Esophagus muscularis mucosa (tissue), 4 donors: ENCODE results near the gene PSAP. TPM values are rescaled to one million over a fixed set of nuclear protein-coding genes. Genes with fewer than 3 reads are reported as not detected.

ENCODE experiments used
- DNase-seq: peaks from one replicate; pipeline ENCODE4 v3.0.0-alpha.2; 2017; ENCODE audit errors: extremely low spot score
- H3K27ac ChIP-seq, 4 donors: fragments of 200-600 bp; sonication (generic); replicated peaks in 1 of 4; 1 replicate in 3 of 4; 2 replicates in 1 of 4; pipeline ENCODE4 v1.5.1; 2016 to 2019; ENCODE audit warnings: mild to moderate bottlenecking in 1 of 4
- H3K27me3 ChIP-seq, 4 donors: fragments of 200-600 bp; sonication (generic); one replicate each; pipeline versions ENCODE4 v1.5.1 to v1.6.0; 2016 to 2019
- H3K36me3 ChIP-seq, 4 donors: fragments of 200-600 bp; sonication (generic); one replicate each; pipeline ENCODE4 v1.5.1; 2016 to 2019
- H3K4me1 ChIP-seq, 4 donors: fragments of 200-600 bp; sonication (generic); one replicate each; pipeline ENCODE4 v1.5.1; 2016 to 2019
- H3K4me3 ChIP-seq, 4 donors: fragments of 200-600 bp; sonication (generic); 1 replicate in 2 of 4; 2 replicates in 2 of 4; pipeline ENCODE4 v1.5.1; 2016 to 2019; ENCODE audit warnings: mild to moderate bottlenecking in 4 of 4, moderate library complexity in 1 of 4
- H3K9me3 ChIP-seq, 4 donors: fragments of 200-600 bp; sonication (generic); 1 replicate in 3 of 4; 2 replicates in 1 of 4; pipeline ENCODE4 v1.5.1; 2016 to 2019
- EP300 ChIP-seq: sonication (generic); formaldehyde crosslinking; IDR thresholded peaks from one replicate; pipeline ENCODE4 v1.6.1; 2017; ENCODE audit warnings: antibody characterized with exemption
- POLR2A ChIP-seq: fragments of 450-650 bp; IDR thresholded peaks from one replicate; pipeline ENCODE4 v1.6.1; 2017; ENCODE audit warnings: antibody characterized with exemption, moderate library complexity, mild to moderate bottlenecking, low read depth
- POLR2AphosphoS5 ChIP-seq, 2 donors: sonication (generic); formaldehyde crosslinking; IDR thresholded peaks; one replicate each; pipeline ENCODE4 v1.6.1; 2017; ENCODE audit warnings: antibody characterized with exemption in 2 of 2
- WGBS: methylation state at CpG from one replicate; pipeline ENCODE4 v1.1.5; 2018; 5-methylcytosine and 5-hydroxymethylcytosine counted together
- intact Hi-C: fragments of 100-400 bp; cut with DNase I; formaldehyde crosslinking; loops from one replicate; pipeline ENCODE4 v1.15.1; 2023
- total RNA-seq, 4 donors: library from RNA; depleted of rRNA; stranded (reverse); fragments of >200 nt; gene quantifications; one replicate each; pipeline versions ENCODE4 v1.1.0 to v1.2.1, GENCODE V29; 2016
- TF ChIP-seq, protein P1 (sequence below), 3 experiments: fragments of 200-600 bp in 2 of 3; fragments of 450-650 bp in 1 of 3; sonication (generic) in 2 of 3; IDR thresholded peaks; one replicate each; pipeline ENCODE4 v1.5.1; 2017 to 2019; ENCODE audit warnings: antibody characterized with exemption in 3 of 3, mild to moderate bottlenecking in 2 of 3, moderate library complexity in 1 of 3

The PSAP gene
- total RNA-seq, 4 donors from 2014 or later = 537 to 740 (median 698) TPM

DNA sequence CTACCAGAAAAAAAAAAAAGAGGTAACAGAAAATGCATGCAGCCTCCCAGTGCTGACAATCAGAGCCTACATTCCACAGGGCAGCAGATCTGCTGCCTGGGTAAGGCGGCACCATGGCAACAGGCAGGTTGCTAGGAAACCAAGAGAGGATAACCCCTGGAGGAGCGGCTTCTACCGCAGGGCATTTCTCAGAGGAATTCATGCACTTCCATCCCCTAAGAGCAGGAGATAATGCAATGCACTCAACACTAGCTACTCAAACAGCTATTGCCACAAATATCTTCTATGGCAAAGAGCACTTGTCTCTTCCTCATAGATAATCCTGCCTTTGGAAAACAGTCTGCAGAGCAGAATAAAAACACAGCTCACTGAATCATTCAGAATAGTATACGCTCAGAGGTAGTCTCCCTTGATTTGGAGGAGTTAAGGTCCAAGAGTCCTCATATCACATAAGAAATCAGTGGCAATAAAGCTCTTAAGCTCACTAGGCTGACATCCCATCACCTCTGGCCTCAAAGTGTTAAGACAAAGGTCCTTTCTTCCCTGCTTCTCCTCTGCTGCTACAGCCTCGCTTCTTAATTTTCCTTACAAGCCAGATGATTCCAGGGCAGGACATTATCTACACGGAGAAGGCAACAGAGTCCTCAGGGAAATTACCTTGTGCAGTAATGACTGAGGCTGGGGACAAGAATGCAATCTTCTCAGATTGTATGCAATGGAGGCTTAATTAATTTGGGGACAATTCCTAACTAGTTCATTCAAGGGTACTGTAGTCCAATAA is 10.7 kb downstream of the PSAP start:
- 18% methylated on average over 6 of the region's 6 CpGs for WGBS
- no peak for TF ChIP-seq POLR2AphosphoS5 (IDR thresholded peaks at IDR 0.05)
- TF ChIP-seq EP300 = no peak
- no peak for TF ChIP-seq POLR2A
- TF ChIP-seq, protein P1, sequence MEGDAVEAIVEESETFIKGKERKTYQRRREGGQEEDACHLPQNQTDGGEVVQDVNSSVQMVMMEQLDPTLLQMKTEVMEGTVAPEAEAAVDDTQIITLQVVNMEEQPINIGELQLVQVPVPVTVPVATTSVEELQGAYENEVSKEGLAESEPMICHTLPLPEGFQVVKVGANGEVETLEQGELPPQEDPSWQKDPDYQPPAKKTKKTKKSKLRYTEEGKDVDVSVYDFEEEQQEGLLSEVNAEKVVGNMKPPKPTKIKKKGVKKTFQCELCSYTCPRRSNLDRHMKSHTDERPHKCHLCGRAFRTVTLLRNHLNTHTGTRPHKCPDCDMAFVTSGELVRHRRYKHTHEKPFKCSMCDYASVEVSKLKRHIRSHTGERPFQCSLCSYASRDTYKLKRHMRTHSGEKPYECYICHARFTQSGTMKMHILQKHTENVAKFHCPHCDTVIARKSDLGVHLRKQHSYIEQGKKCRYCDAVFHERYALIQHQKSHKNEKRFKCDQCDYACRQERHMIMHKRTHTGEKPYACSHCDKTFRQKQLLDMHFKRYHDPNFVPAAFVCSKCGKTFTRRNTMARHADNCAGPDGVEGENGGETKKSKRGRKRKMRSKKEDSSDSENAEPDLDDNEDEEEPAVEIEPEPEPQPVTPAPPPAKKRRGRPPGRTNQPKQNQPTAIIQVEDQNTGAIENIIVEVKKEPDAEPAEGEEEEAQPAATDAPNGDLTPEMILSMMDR (IDR thresholded peaks at IDR 0.05) = no peak
- no peaks in the 10 kb centered on the region for H3K36me3 ChIP-seq
- intact Hi-C loops = no loop called here
- H3K4me1 ChIP-seq = peaks cover 76 to 95% (median 90%) of the 10 kb centered on the region in 4 donors
- H3K27me3 ChIP-seq = no peaks in the 10 kb centered on the region
- no peak for DNase-seq
- H3K9me3 ChIP-seq = no peaks in the 10 kb centered on the region
- H3K27ac ChIP-seq = peak overlapping the region in 3 of 4 donors; percentile 20 to 76 (median 32)
- H3K4me3 ChIP-seq = no peak overlapping the region

DNA sequence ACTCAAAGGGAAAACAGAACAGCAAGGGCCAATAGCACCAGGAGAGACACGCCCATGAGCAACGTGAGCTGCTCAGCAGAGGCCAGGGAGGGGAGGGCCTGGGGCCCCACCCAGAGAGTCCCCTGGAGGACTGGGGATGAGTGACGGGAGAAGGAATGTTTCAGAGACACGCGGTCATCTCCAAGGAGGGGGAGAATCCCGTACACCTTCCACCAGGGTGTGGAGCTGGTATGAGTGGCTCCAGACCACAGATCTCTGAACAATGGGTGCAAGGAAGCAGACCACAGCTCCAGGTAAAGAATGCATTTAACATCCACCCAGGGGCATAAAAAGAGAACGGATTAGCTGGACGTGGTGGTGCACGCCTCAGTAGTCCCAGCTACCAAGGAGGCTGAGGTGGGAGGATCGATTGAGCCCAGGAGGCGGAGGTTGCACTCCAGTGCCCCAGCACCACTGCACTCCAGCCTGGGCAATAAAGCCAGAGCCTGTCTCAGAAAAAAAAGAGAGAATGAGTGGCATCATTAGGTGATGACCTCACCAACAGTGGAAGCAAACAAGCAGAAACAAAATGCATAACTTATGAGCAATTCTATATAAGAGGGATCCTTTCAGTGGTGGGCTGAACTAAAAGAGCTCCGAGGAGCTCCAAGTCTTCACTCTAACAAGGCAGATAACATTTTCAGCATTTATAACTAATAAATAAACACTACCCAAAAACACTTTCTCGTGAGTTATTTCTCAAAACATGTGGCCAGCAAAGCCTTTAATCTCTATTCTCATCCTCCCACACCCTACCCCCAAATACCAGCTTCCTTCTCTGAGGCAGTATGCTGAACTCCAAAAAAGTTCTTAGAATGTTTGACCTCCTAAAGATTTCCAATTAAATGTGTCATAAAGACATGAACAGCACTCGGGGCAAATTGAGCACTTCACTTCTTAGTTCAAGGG is 12.5 kb downstream of the PSAP start:
- no peak for DNase-seq
- no peaks in the 10 kb centered on the region for H3K27me3 ChIP-seq
- H3K36me3 ChIP-seq = peaks cover 0 to 9% (median 7%) of the 10 kb centered on the region in 4 donors
- peak overlapping the region; percentile 20 to 76 (median 69) for H3K27ac ChIP-seq
- H3K4me3 ChIP-seq = no peak overlapping the region
- intact Hi-C loops = no loop called here
- peaks cover 78 to 94% (median 92%) of the 10 kb centered on the region in 4 donors for H3K4me1 ChIP-seq
- H3K9me3 ChIP-seq = no peaks in the 10 kb centered on the region
- WGBS = 64% methylated on average over 14 of the region's 14 CpGs
- TF ChIP-seq POLR2A = no peak
- TF ChIP-seq POLR2AphosphoS5 (IDR thresholded peaks at IDR 0.05) = no peak
- TF ChIP-seq, protein P1 (IDR thresholded peaks at IDR 0.05) = no peak
- no peak for TF ChIP-seq EP300

DNA sequence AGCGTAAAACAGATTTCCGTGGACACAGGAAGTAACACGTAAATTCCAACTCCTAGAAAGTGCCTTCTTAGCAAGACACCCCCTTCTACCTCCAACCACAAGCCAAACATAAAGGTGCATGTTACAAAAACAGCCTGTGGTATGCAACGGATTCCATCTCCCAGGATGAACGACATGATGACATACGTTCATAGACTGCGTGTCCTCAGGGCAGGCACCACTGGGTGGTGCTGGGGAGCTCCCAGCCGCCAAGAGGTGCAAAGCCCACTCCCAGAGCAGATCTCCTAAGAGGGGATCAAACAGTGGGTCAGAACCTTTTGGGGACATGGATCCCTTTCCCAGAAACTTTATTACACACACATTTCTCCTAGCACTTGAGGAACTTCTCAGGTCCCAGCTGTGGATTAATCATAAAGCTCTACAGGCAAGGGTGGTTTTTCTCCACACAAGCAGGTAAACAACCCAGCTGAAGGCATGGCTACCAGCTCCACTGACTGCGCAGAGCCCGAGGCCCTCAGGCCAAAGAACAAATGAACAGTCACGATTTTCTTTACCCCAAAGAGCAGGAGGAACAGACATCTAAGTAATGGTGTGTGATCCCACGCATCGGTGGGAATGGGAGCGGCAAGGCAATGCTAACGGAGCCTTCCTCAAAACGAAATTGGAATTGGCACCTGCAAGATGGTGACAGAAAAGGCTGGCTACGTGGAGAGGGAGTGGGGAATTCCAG is 13.8 kb downstream of the PSAP start:
- no peaks in the 10 kb centered on the region for H3K9me3 ChIP-seq
- no peak overlapping the region for H3K4me3 ChIP-seq
- no peak for DNase-seq
- 70% methylated on average over 17 of the region's 17 CpGs for WGBS
- peaks cover 0 to 21% (median 12%) of the 10 kb centered on the region in 4 donors for H3K36me3 ChIP-seq
- H3K4me1 ChIP-seq = peaks cover 74 to 92% (median 88%) of the 10 kb centered on the region in 4 donors
- TF ChIP-seq, protein P1 (IDR thresholded peaks at IDR 0.05) = peak in 2 of 3 experiments; percentile 12 to 30
- TF ChIP-seq POLR2A = no peak
- peak overlapping the region; percentile 63 to 76 (median 72) for H3K27ac ChIP-seq
- intact Hi-C loops = no loop called here
- no peaks in the 10 kb centered on the region for H3K27me3 ChIP-seq

DNA sequence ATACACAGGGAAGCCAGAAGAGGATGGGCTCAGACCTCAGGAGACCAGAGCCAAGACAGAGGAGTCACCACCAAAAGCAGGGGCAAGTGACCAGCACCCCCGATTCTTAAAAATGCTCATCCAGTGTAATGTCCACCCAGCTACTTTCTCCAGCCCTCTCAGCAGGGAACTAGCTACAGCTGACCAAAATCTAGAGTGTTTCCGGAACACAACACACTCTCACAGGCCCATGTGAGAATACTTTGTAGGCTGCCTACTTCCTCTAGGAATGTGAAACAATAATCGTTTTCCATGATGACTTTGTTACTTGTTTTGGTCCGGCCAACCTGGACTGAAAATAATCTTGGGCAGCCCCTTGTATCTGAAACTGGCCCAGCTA is 14.5 kb downstream of the PSAP start:
- intact Hi-C loops = no loop called here
- 71% methylated on average over 4 of the region's 4 CpGs for WGBS

More for the DNA sequence above, 14.5 kb downstream of the PSAP start:
- DNase-seq = no peak
- Histone ChIP-seq H3K4me3 (peak overlapping the region in 1 of 4 donors; percentile 3), H3K27ac (peak overlapping the region; percentile 63 to 76 (median 72)), H3K4me1 (peaks cover 69 to 93% (median 85%) of the 10 kb centered on the region in 4 donors), H3K27me3 (no peaks in the 10 kb centered on the region), H3K9me3 (no peaks in the 10 kb centered on the region), H3K36me3 (peaks cover 1 to 28% (median 19%) of the 10 kb centered on the region in 4 donors)
- no peak for TF ChIP-seq EP300
- no peak for TF ChIP-seq POLR2AphosphoS5 (IDR thresholded peaks at IDR 0.05)
- TF ChIP-seq, protein P1 (IDR thresholded peaks at IDR 0.05) = no peak
- TF ChIP-seq POLR2A = no peak
